ENCODE results near the gene PYDC1.

- TF ChIP-seq POLR2A (IDR thresholded peaks at IDR 0.05) = no peak
- TF ChIP-seq, protein P1, sequence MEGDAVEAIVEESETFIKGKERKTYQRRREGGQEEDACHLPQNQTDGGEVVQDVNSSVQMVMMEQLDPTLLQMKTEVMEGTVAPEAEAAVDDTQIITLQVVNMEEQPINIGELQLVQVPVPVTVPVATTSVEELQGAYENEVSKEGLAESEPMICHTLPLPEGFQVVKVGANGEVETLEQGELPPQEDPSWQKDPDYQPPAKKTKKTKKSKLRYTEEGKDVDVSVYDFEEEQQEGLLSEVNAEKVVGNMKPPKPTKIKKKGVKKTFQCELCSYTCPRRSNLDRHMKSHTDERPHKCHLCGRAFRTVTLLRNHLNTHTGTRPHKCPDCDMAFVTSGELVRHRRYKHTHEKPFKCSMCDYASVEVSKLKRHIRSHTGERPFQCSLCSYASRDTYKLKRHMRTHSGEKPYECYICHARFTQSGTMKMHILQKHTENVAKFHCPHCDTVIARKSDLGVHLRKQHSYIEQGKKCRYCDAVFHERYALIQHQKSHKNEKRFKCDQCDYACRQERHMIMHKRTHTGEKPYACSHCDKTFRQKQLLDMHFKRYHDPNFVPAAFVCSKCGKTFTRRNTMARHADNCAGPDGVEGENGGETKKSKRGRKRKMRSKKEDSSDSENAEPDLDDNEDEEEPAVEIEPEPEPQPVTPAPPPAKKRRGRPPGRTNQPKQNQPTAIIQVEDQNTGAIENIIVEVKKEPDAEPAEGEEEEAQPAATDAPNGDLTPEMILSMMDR (IDR thresholded peaks at IDR 0.05) = no peak
These were observed 2.8 kb downstream of the PYDC1 start, which contains the start of gene TRIM72 for GRCh38 chr16:31213877-31214707.

Measured in uterus (tissue), 2 donors.